ENCODE measurements around the gene CNTNAP2.
"Not testable (repeated sequence)": the region's sequence is repeated elsewhere in the genome, so short reads cannot be mapped to it uniquely, and the experiment has no call there.

DNA sequence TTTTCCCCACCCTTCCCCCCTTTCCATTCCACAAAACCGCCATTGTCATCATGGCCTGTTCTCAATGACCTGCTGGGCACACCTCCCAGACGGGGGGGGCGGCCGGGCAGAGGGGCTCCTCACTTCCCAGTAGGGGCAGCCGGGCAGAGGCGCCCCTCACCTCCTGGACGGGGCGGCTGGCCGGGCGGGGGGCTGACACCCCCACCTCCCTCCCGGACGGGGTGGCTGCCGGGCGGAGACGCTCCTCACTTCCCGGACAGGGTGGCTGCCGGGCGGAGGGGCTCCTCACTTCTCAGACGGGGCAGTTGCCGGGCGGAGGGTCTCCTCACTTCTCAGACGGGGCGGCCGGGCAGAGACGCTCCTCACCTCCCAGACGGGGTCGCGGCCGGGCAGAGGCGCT lies 1685.2 kb downstream of the CNTNAP2 start:
- TF ChIP-seq, protein P1, sequence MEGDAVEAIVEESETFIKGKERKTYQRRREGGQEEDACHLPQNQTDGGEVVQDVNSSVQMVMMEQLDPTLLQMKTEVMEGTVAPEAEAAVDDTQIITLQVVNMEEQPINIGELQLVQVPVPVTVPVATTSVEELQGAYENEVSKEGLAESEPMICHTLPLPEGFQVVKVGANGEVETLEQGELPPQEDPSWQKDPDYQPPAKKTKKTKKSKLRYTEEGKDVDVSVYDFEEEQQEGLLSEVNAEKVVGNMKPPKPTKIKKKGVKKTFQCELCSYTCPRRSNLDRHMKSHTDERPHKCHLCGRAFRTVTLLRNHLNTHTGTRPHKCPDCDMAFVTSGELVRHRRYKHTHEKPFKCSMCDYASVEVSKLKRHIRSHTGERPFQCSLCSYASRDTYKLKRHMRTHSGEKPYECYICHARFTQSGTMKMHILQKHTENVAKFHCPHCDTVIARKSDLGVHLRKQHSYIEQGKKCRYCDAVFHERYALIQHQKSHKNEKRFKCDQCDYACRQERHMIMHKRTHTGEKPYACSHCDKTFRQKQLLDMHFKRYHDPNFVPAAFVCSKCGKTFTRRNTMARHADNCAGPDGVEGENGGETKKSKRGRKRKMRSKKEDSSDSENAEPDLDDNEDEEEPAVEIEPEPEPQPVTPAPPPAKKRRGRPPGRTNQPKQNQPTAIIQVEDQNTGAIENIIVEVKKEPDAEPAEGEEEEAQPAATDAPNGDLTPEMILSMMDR (IDR thresholded peaks at IDR 0.05) = not testable (repeated sequence)
- TF ChIP-seq POLR2A (IDR thresholded peaks at IDR 0.05) = not testable (repeated sequence)
